ENCODE results near the gene HOXD8. TPM values are rescaled to one million over a fixed set of nuclear protein-coding genes. Genes with fewer than 3 reads are reported as not detected.

Gene HOXD8
- total RNA-seq, 1 donor from 2014 or later = not detected

- no peak for TF ChIP-seq CTCF (IDR thresholded peaks at IDR 0.05)
- H3K27ac Mint-ChIP-seq (ENCODE audit: unreplicated experiment) = no peak overlapping the region
- peaks cover 78% of the 10 kb centered on the region for H3K27me3 Mint-ChIP-seq (ENCODE audit: low read depth)
- peaks cover 8% of the 10 kb centered on the region for H3K9me3 Mint-ChIP-seq (ENCODE audit: low read depth)
- H3K4me3 Mint-ChIP-seq (ENCODE audit: unreplicated experiment) = no peak overlapping the region
- peaks cover 7% of the 10 kb centered on the region for H3K4me1 Mint-ChIP-seq (ENCODE audit: low read depth)
- no peak for DNase-seq (ENCODE audit: low spot score)
- H3K36me3 Mint-ChIP-seq (ENCODE audit: low read depth) = peaks cover 7% of the 10 kb centered on the region
Observed at GRCh38 chr2:176120364-176121189, 8.9 kb upstream of the HOXD8 start.

- TF ChIP-seq CTCF (IDR thresholded peaks at IDR 0.05) = no peak
- Mint-ChIP-seq H3K9me3 (ENCODE audit: low read depth) (peaks cover 8% of the 10 kb centered on the region), H3K36me3 (ENCODE audit: low read depth) (peaks cover 7% of the 10 kb centered on the region), H3K27ac (ENCODE audit: unreplicated experiment) (no peak overlapping the region), H3K4me3 (ENCODE audit: unreplicated experiment) (no peak overlapping the region), H3K4me1 (ENCODE audit: low read depth) (peaks cover 7% of the 10 kb centered on the region), H3K27me3 (ENCODE audit: low read depth) (peaks cover 77% of the 10 kb centered on the region)
- DNase-seq (ENCODE audit: low spot score) = no peak
Observed at GRCh38 chr2:176121190-176122051, 8.1 kb upstream of the HOXD8 start.

- peaks cover 7% of the 10 kb centered on the region for H3K36me3 Mint-ChIP-seq (ENCODE audit: low read depth)
- peaks cover 5% of the 10 kb centered on the region for H3K9me3 Mint-ChIP-seq (ENCODE audit: low read depth)
- no peak for DNase-seq (ENCODE audit: low spot score)
- peaks cover 7% of the 10 kb centered on the region for H3K4me1 Mint-ChIP-seq (ENCODE audit: low read depth)
- no peak for TF ChIP-seq CTCF (IDR thresholded peaks at IDR 0.05)
- H3K27ac Mint-ChIP-seq (ENCODE audit: unreplicated experiment) = no peak overlapping the region
- H3K27me3 Mint-ChIP-seq (ENCODE audit: low read depth) = peaks cover 76% of the 10 kb centered on the region
- peak overlapping the region; percentile 44 for H3K4me3 Mint-ChIP-seq (ENCODE audit: unreplicated experiment)
Observed at GRCh38 chr2:176122052-176122682, 7.3 kb upstream of the HOXD8 start.

- DNase-seq (ENCODE audit: low spot score) = no peak
- peaks cover 5% of the 10 kb centered on the region for H3K9me3 Mint-ChIP-seq (ENCODE audit: low read depth)
- peaks cover 7% of the 10 kb centered on the region for H3K4me1 Mint-ChIP-seq (ENCODE audit: low read depth)
- H3K36me3 Mint-ChIP-seq (ENCODE audit: low read depth) = peaks cover 7% of the 10 kb centered on the region
- no peak within 1 kb of the TSS for H3K27ac Mint-ChIP-seq (ENCODE audit: unreplicated experiment)
- no peak for TF ChIP-seq CTCF (IDR thresholded peaks at IDR 0.05)
- H3K27me3 Mint-ChIP-seq (ENCODE audit: low read depth) = peaks cover 77% of the 10 kb centered on the region
- peak within 1 kb of the TSS; percentile 44 for H3K4me3 Mint-ChIP-seq (ENCODE audit: unreplicated experiment)
Observed at GRCh38 chr2:176122683-176123410, 6.7 kb upstream of the HOXD8 start, which contains the start of gene HOXD9. Gene HOXD9, plus strand, starts transcription at chr2:176122719. Its CDS starts 50 bp downstream, at chr2:176122769.
